Tibial nerve (tissue), 3 donors: ENCODE results near the gene MEA1.

Experiments
- CTCF ChIP-seq, 5 experiments: fragments of 200-600 bp in 3 of 5; fragments of 450-650 bp in 2 of 5; sonication (generic) in 3 of 5; IDR thresholded peaks; one replicate each; pipeline ENCODE4 v1.5.1; 2016 to 2019; ENCODE audit warnings: antibody characterized with exemption in 5 of 5, mild to moderate bottlenecking in 3 of 5, moderate library complexity in 2 of 5
- POLR2A ChIP-seq, 2 donors: fragments of 450-650 bp; IDR thresholded peaks; one replicate each; pipeline ENCODE4 v1.6.1; 2017; ENCODE audit warnings: antibody characterized with exemption in 2 of 2, mild to moderate bottlenecking in 2 of 2, moderate library complexity in 2 of 2

DNA sequence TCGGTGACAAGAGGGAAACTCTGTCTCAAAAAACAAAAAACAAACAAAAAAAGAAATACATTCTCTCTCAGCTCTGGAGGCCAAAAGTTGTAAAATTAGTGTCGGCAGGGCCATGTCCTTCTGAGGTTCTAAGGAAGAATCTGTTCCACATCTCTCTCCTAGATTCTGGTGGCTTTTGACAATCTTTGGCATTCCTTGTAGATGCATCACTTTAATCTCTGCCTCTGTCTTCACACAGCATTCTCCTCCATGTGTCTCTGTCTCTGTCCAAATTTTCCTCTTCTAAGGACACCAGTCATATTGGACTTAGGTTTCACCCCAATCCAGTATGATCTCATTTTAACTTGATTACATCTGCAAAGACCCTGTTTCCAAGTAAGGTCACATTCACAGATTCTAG, 20.3 kb downstream of the MEA1 start:
- no peak for TF ChIP-seq POLR2A (IDR thresholded peaks at IDR 0.05)
- TF ChIP-seq CTCF (IDR thresholded peaks at IDR 0.05) = no peak
